HepG2 (cell line): Measurements from ENCODE around the gene XXYLT1. TPM values are rescaled to one million over a fixed set of nuclear protein-coding genes. Genes with fewer than 3 reads are reported as not detected.

Experiments used
- EED ChIP-seq: sonication (generic); formaldehyde crosslinking; IDR thresholded peaks from 2 replicates; pipeline ENCODE4 v1.5.0; 2020; ENCODE audit warnings: mild to moderate bottlenecking, missing genetic modification reagents
- HBP1 ChIP-seq: IDR thresholded peaks from 2 replicates; pipeline ENCODE4 v1.6.1; 2016; ENCODE audit warnings: low read depth, control low read depth
- IRF1 ChIP-seq: sonication (generic); formaldehyde crosslinking; IDR thresholded peaks from 2 replicates; pipeline ENCODE4 v1.4.0; 2020; ENCODE audit warnings: low read depth, mild to moderate bottlenecking, missing genetic modification reagents
- MATR3 ChIP-seq: sonication (generic); formaldehyde crosslinking; IDR thresholded peaks from 2 replicates; pipeline ENCODE4 v1.4.0; 2020; ENCODE audit warnings: missing genetic modification reagents
- NR2F1 ChIP-seq, 2 experiments: fragments of 450-650 bp in 1 of 2; formaldehyde crosslinking in 1 of 2; IDR thresholded peaks; 2 replicates each; pipeline versions ENCODE4 v1.5.0 to v1.6.1; 2016 to 2020; ENCODE audit warnings: mild to moderate bottlenecking in 1 of 2, missing compliant biosample characterization in 1 of 2, missing genetic modification reagents in 1 of 2, moderate library complexity in 1 of 2
- PAXIP1 ChIP-seq: sonication (generic); formaldehyde crosslinking; conservative IDR thresholded peaks from 2 replicates; pipeline ENCODE4 v1.4.0; 2020; ENCODE audit warnings: mild to moderate bottlenecking, missing genetic modification reagents, moderate library complexity
- PHF21A ChIP-seq: sonication (generic); formaldehyde crosslinking; IDR thresholded peaks from 2 replicates; pipeline ENCODE4 v1.5.0; 2020; ENCODE audit warnings: mild to moderate bottlenecking, missing genetic modification reagents
- REST ChIP-seq, 2 experiments: IDR thresholded peaks; 2 replicates each; pipeline ENCODE4 v1.6.1; 2011 to 2012; ENCODE audit warnings: low read length in 2 of 2, borderline replicate concordance in 1 of 2, low read depth in 1 of 2, mild to moderate bottlenecking in 1 of 2, moderate library complexity in 1 of 2
- RXRA ChIP-seq: sonication (generic); formaldehyde crosslinking; IDR thresholded peaks from 2 replicates; pipeline ENCODE4 v1.5.1; 2020; ENCODE audit warnings: missing genetic modification reagents
- ZNF687 ChIP-seq: sonication (generic); formaldehyde crosslinking; IDR thresholded peaks from 2 replicates; pipeline ENCODE4 v1.5.1; 2020; ENCODE audit warnings: mild to moderate bottlenecking, missing genetic modification reagents, moderate library complexity
- ZSCAN5A ChIP-seq: sonication (generic); formaldehyde crosslinking; IDR thresholded peaks from 2 replicates; pipeline ENCODE4 v1.8.0; 2022; ENCODE audit warnings: mild to moderate bottlenecking, missing genetic modification reagents, borderline replicate concordance
- polyA plus RNA-seq, 8 experiments: library from polyadenylated mRNA; depleted of rRNA in 3 of 8; stranded (reverse) in 7 of 8; unstranded in 1 of 8; fragments of >200 nt; fragmentation: Illumina TruSeq in 4 of 8; extraction: Trizol in 4 of 8; gene quantifications; 2 replicates each; pipeline versions ENCODE4 v1.2.1 to v1.2.3, GENCODE V29; 2011 to 2016; ENCODE audit warnings: low read depth in 4 of 8, missing spikeins in 1 of 8, mixed read lengths in 1 of 8; ENCODE audit not compliant: insufficient read depth in 1 of 8
- total RNA-seq, 5 experiments: library from RNA; depleted of rRNA; stranded (reverse); fragments of >200 nt; fragmentation: Illumina TruSeq; extraction: Trizol; gene quantifications; 2 replicates each; pipeline ENCODE4 v1.2.3, GENCODE V29; 2016; ENCODE audit warnings: low read depth in 1 of 5

XXYLT1 gene
- total and polyA plus RNA-seq, 2 of the 13 experiments (the other 11 are each of a cell fraction or from before 2014, with no cell fraction given) = 17.7 to 19.0 TPM

- TF ChIP-seq REST (IDR thresholded peaks at IDR 0.05; ENCODE audit: borderline replicate concordance in 1 of 2, low read depth in 1 of 2, low read length in 2 of 2) = peak in 1 of 2 experiments; percentile 43; a peak in 1 of 4 replicates
- TF ChIP-seq MATR3 (CRISPR knock-in tag) = no peak
- TF ChIP-seq NR2F1 (CRISPR knock-in tag; IDR thresholded peaks at IDR 0.05) = no peak
- no peak for TF ChIP-seq EED (CRISPR knock-in tag)
- peak; percentile 97 for TF ChIP-seq ZNF687
- TF ChIP-seq PAXIP1 = peak; percentile 85
- TF ChIP-seq PHF21A (CRISPR knock-in tag) = peak; percentile 82
- 0 out of 2 replicates have a peak, but pooled peaks have one; percentile 65 for TF ChIP-seq ZSCAN5A (CRISPR knock-in tag)
- TF ChIP-seq HBP1 (CRISPR knock-in tag) = no peak
- TF ChIP-seq IRF1 = no peak; the same call in 1 of the 2 replicates
- TF ChIP-seq RXRA (CRISPR knock-in tag) = peak; percentile 63
These were observed 11.3 kb downstream of the XXYLT1 start (continued) for GRCh38 chr3:195259475-195260279.
